ENCODE data around the gene PLPPR1. TPM values are rescaled to one million over a fixed set of nuclear protein-coding genes. Genes with fewer than 3 reads are reported as not detected.

PLPPR1 gene
- total RNA-seq, 1 donor from 2014 or later: not detected

- Histone ChIP-seq H3K36me3 (no peaks in the 10 kb centered on the region), H3K9me3 (no peaks in the 10 kb centered on the region), H3K4me1 (no peaks in the 10 kb centered on the region), H3K27ac (no peak overlapping the region), H3K27me3 (no peaks in the 10 kb centered on the region), H3K4me3 (no peak overlapping the region)
- TF ChIP-seq, protein P1, sequence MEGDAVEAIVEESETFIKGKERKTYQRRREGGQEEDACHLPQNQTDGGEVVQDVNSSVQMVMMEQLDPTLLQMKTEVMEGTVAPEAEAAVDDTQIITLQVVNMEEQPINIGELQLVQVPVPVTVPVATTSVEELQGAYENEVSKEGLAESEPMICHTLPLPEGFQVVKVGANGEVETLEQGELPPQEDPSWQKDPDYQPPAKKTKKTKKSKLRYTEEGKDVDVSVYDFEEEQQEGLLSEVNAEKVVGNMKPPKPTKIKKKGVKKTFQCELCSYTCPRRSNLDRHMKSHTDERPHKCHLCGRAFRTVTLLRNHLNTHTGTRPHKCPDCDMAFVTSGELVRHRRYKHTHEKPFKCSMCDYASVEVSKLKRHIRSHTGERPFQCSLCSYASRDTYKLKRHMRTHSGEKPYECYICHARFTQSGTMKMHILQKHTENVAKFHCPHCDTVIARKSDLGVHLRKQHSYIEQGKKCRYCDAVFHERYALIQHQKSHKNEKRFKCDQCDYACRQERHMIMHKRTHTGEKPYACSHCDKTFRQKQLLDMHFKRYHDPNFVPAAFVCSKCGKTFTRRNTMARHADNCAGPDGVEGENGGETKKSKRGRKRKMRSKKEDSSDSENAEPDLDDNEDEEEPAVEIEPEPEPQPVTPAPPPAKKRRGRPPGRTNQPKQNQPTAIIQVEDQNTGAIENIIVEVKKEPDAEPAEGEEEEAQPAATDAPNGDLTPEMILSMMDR (IDR thresholded peaks at IDR 0.05): no peak
- no peak for TF ChIP-seq POLR2A (IDR thresholded peaks at IDR 0.05)
- no peak for TF ChIP-seq POLR2AphosphoS5 (IDR thresholded peaks at IDR 0.05; ENCODE audit: insufficient read depth in 1 of 2, low read depth in 1 of 2)
- DNase-seq (ENCODE audit: extremely low spot score in 2 of 2): no peak
- intact Hi-C loops (cut with DNase I): no loop called here
These were observed 69.9 kb downstream of the PLPPR1 start for GRCh38 chr9:101098392-101098791.

- no peak for DNase-seq (ENCODE audit: extremely low spot score in 2 of 2)
- intact Hi-C loops (cut with DNase I): no loop called here
- H3K27ac ChIP-seq: no peak overlapping the region
- H3K4me3 ChIP-seq: no peak overlapping the region
- H3K27me3 ChIP-seq: no peaks in the 10 kb centered on the region
- no peaks in the 10 kb centered on the region for H3K9me3 ChIP-seq
- TF ChIP-seq, protein P1 (IDR thresholded peaks at IDR 0.05): no peak
- TF ChIP-seq POLR2A (IDR thresholded peaks at IDR 0.05) (no peak), POLR2AphosphoS5 (IDR thresholded peaks at IDR 0.05; ENCODE audit: insufficient read depth in 1 of 2, low read depth in 1 of 2) (no peak)
- no peaks in the 10 kb centered on the region for H3K4me1 ChIP-seq
- no peaks in the 10 kb centered on the region for H3K36me3 ChIP-seq
These were observed 85.8 kb downstream of the PLPPR1 start for GRCh38 chr9:101114317-101114716.

- H3K4me3 ChIP-seq: no peak overlapping the region
- TF ChIP-seq POLR2A (IDR thresholded peaks at IDR 0.05): no peak
- no peak for TF ChIP-seq POLR2AphosphoS5 (IDR thresholded peaks at IDR 0.05; ENCODE audit: insufficient read depth in 1 of 2, low read depth in 1 of 2)
- TF ChIP-seq, protein P1 (IDR thresholded peaks at IDR 0.05): no peak
- no peaks in the 10 kb centered on the region for H3K9me3 ChIP-seq
- H3K27ac ChIP-seq: no peak overlapping the region
- H3K27me3 ChIP-seq: no peaks in the 10 kb centered on the region
- intact Hi-C loops (cut with DNase I): no loop called here
- no peaks in the 10 kb centered on the region for H3K36me3 ChIP-seq
- H3K4me1 ChIP-seq: no peaks in the 10 kb centered on the region
- no peak for DNase-seq (ENCODE audit: extremely low spot score in 2 of 2)
These were observed 86.6 kb downstream of the PLPPR1 start for GRCh38 chr9:101115102-101115501.

- no peaks in the 10 kb centered on the region for H3K4me1 ChIP-seq
- TF ChIP-seq, protein P1 (IDR thresholded peaks at IDR 0.05): no peak
- TF ChIP-seq POLR2AphosphoS5 (IDR thresholded peaks at IDR 0.05; ENCODE audit: insufficient read depth in 1 of 2, low read depth in 1 of 2): no peak
- TF ChIP-seq POLR2A (IDR thresholded peaks at IDR 0.05): no peak
- no peak for DNase-seq (ENCODE audit: extremely low spot score in 2 of 2)
- H3K9me3 ChIP-seq: no peaks in the 10 kb centered on the region
- no peaks in the 10 kb centered on the region for H3K36me3 ChIP-seq
- intact Hi-C loops (cut with DNase I): no loop called here
- H3K27ac ChIP-seq: no peak overlapping the region
- H3K4me3 ChIP-seq: no peak overlapping the region
- no peaks in the 10 kb centered on the region for H3K27me3 ChIP-seq
These were observed 88.6 kb downstream of the PLPPR1 start for GRCh38 chr9:101117161-101117560.

GRCh38 chr9:101119206-101119819, 90.8 kb downstream of the PLPPR1 start:
- intact Hi-C loops (cut with DNase I): no loop called here
- Histone ChIP-seq H3K27me3 (no peaks in the 10 kb centered on the region), H3K36me3 (no peaks in the 10 kb centered on the region), H3K9me3 (no peaks in the 10 kb centered on the region), H3K4me3 (no peak overlapping the region), H3K4me1 (no peaks in the 10 kb centered on the region), H3K27ac (no peak overlapping the region)
- DNase-seq (ENCODE audit: extremely low spot score in 2 of 2): no peak
- TF ChIP-seq POLR2AphosphoS5 (IDR thresholded peaks at IDR 0.05; ENCODE audit: insufficient read depth in 1 of 2, low read depth in 1 of 2) (no peak), POLR2A (IDR thresholded peaks at IDR 0.05) (no peak)
- TF ChIP-seq, protein P1 (IDR thresholded peaks at IDR 0.05): no peak
